Thyroid gland (tissue), 4 donors: ENCODE results near the gene CTPS1.

Experiments
- CTCF ChIP-seq, 6 experiments: fragments of 200-600 bp in 3 of 6; fragments of 450-650 bp in 3 of 6; sonication (generic) in 3 of 6; IDR thresholded peaks; one replicate each; pipeline ENCODE4 v1.5.1; 2016 to 2019; ENCODE audit warnings: antibody characterized with exemption in 6 of 6, mild to moderate bottlenecking in 2 of 6, inconsistent platforms in 1 of 6, moderate library complexity in 1 of 6
- POLR2A ChIP-seq, 2 donors: fragments of 450-650 bp; IDR thresholded peaks; one replicate each; pipeline ENCODE4 v1.6.1; 2017; ENCODE audit warnings: antibody characterized with exemption in 2 of 2, mild to moderate bottlenecking in 2 of 2, moderate library complexity in 1 of 2

GRCh38 chr1:40998668-40999067 lies 19.2 kb downstream of the CTPS1 start:
- TF ChIP-seq CTCF (IDR thresholded peaks at IDR 0.05), result no peak
- TF ChIP-seq POLR2A (IDR thresholded peaks at IDR 0.05), result no peak
